ENCODE measurements around the gene ORAI2. TPM values are rescaled to one million over a fixed set of nuclear protein-coding genes. Genes with fewer than 3 reads are reported as not detected.

Gene ORAI2
- total and polyA plus RNA-seq, 10 of the 15 experiments (the other 5 are each of a cell fraction or from before 2014, with no cell fraction given) = 5.8 to 111 (median 46.9) TPM

DNA sequence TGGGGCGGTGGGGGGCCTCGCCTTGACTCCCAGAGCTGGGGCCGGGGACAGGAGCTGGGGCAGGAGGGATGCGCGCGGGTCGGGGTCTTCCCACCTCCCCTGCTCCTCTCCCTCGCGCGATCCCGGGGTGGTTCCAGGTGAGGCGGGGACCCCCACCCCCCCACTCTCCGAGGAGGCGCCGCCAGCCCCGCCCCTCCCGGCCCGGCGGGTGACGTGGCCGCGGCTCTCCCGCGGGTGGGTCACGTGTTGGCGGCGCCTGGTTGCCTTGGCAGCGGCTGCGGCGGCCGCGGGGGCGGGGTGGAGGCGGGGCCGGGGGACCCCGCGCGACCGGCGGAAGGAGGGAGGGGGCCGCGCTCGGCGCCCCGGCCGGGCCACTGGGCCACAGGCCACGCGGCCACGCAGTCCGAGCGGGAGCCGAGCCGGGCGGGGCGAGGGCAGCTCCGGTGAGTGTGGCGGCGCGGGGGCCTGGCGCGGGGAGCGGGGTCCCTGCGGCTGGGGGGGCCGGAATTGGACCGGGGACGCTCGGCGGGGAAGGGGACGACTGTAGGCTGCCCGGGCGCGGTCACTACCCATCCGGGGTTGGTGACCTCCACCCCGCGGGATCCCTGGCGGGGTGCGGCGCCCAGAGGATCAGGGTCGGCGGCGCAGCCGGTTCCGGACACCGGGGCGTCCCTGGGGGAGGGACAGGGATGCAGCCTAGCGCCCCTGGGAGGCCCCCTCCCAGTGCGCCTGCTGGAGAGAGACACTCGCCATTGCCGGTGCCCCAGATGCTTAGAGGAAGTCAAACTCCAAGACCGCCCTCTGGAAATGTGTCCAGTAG lies at the start of gene ORAI2 (continued):
- TF ChIP-seq EP300 (IDR thresholded peaks at IDR 0.05; ENCODE audit: borderline replicate concordance in 1 of 2, control insufficient read depth in 1 of 2, low read depth in 2 of 2, low read length in 2 of 2) (no peak), POLR2AphosphoS2 (IDR thresholded peaks at IDR 0.05; ENCODE audit: low read depth, low read length) (no peak), DPF2 (IDR thresholded peaks at IDR 0.05) (peak; percentile 78), KLF5 (IDR thresholded peaks at IDR 0.05; ENCODE audit: partially characterized antibody) (no peak), SMAD5 (IDR thresholded peaks at IDR 0.05; ENCODE audit: low read depth) (no peak), MTA3 (IDR thresholded peaks at IDR 0.05; ENCODE audit: borderline replicate concordance, low read length) (no peak), MTA2 (IDR thresholded peaks at IDR 0.05; ENCODE audit: low read depth) (no peak), IKZF1 (conservative IDR thresholded peaks at IDR 0.05) (peak; percentile 63), USF2 (IDR thresholded peaks at IDR 0.05; ENCODE audit: borderline replicate concordance, low read depth, low read length) (peak; percentile 70), CEBPB (IDR thresholded peaks at IDR 0.05; ENCODE audit: borderline replicate concordance in 1 of 2, low read depth in 2 of 2, low read length in 2 of 2) (no peak), MYB (IDR thresholded peaks at IDR 0.05; ENCODE audit: borderline replicate concordance, low read depth, low read length) (no peak), ZNF24 (IDR thresholded peaks at IDR 0.05) (no peak), GATAD2B (conservative IDR thresholded peaks at IDR 0.05; ENCODE audit: low read depth) (peak; percentile 76; the same call in 1 of the 2 replicates), CHD1 (IDR thresholded peaks at IDR 0.05; ENCODE audit: low read depth, low read length) (no peak), CHD4 (IDR thresholded peaks at IDR 0.05) (no peak), CBX3 (IDR thresholded peaks at IDR 0.05; ENCODE audit: borderline replicate concordance, low read depth) (no peak)
- TF ChIP-seq, protein P1, sequence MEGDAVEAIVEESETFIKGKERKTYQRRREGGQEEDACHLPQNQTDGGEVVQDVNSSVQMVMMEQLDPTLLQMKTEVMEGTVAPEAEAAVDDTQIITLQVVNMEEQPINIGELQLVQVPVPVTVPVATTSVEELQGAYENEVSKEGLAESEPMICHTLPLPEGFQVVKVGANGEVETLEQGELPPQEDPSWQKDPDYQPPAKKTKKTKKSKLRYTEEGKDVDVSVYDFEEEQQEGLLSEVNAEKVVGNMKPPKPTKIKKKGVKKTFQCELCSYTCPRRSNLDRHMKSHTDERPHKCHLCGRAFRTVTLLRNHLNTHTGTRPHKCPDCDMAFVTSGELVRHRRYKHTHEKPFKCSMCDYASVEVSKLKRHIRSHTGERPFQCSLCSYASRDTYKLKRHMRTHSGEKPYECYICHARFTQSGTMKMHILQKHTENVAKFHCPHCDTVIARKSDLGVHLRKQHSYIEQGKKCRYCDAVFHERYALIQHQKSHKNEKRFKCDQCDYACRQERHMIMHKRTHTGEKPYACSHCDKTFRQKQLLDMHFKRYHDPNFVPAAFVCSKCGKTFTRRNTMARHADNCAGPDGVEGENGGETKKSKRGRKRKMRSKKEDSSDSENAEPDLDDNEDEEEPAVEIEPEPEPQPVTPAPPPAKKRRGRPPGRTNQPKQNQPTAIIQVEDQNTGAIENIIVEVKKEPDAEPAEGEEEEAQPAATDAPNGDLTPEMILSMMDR (IDR thresholded peaks at IDR 0.05 in 2 of 3, conservative IDR thresholded peaks at IDR 0.05 in 1 of 3; ENCODE audit: control insufficient read depth in 2 of 3, extremely low read depth in 1 of 3, insufficient read depth in 1 of 3, low read depth in 3 of 3, low read length in 3 of 3) = 0 out of 6 replicates have a peak, but pooled peaks of 1 of the 3 experiments have one; percentile 2
- TF ChIP-seq, protein P2, sequence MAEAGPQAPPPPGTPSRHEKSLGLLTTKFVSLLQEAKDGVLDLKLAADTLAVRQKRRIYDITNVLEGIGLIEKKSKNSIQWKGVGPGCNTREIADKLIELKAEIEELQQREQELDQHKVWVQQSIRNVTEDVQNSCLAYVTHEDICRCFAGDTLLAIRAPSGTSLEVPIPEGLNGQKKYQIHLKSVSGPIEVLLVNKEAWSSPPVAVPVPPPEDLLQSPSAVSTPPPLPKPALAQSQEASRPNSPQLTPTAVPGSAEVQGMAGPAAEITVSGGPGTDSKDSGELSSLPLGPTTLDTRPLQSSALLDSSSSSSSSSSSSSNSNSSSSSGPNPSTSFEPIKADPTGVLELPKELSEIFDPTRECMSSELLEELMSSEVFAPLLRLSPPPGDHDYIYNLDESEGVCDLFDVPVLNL (IDR thresholded peaks at IDR 0.05; ENCODE audit: low read depth, low read length) = no peak
- TF ChIP-seq, protein P3, sequence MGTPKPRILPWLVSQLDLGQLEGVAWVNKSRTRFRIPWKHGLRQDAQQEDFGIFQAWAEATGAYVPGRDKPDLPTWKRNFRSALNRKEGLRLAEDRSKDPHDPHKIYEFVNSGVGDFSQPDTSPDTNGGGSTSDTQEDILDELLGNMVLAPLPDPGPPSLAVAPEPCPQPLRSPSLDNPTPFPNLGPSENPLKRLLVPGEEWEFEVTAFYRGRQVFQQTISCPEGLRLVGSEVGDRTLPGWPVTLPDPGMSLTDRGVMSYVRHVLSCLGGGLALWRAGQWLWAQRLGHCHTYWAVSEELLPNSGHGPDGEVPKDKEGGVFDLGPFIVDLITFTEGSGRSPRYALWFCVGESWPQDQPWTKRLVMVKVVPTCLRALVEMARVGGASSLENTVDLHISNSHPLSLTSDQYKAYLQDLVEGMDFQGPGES (IDR thresholded peaks at IDR 0.05) = no peak
- TF ChIP-seq, protein P4, sequence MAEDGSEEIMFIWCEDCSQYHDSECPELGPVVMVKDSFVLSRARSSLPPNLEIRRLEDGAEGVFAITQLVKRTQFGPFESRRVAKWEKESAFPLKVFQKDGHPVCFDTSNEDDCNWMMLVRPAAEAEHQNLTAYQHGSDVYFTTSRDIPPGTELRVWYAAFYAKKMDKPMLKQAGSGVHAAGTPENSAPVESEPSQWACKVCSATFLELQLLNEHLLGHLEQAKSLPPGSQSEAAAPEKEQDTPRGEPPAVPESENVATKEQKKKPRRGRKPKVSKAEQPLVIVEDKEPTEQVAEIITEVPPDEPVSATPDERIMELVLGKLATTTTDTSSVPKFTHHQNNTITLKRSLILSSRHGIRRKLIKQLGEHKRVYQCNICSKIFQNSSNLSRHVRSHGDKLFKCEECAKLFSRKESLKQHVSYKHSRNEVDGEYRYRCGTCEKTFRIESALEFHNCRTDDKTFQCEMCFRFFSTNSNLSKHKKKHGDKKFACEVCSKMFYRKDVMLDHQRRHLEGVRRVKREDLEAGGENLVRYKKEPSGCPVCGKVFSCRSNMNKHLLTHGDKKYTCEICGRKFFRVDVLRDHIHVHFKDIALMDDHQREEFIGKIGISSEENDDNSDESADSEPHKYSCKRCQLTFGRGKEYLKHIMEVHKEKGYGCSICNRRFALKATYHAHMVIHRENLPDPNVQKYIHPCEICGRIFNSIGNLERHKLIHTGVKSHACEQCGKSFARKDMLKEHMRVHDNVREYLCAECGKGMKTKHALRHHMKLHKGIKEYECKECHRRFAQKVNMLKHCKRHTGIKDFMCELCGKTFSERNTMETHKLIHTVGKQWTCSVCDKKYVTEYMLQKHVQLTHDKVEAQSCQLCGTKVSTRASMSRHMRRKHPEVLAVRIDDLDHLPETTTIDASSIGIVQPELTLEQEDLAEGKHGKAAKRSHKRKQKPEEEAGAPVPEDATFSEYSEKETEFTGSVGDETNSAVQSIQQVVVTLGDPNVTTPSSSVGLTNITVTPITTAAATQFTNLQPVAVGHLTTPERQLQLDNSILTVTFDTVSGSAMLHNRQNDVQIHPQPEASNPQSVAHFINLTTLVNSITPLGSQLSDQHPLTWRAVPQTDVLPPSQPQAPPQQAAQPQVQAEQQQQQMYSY (CRISPR knock-in tag; IDR thresholded peaks at IDR 0.05) = no peak

Data from GM12878 (cell line).